Gastroesophageal sphincter (tissue), 4 donors: ENCODE data around the gene JAKMIP2. TPM values are rescaled to one million over a fixed set of nuclear protein-coding genes. Genes with fewer than 3 reads are reported as not detected.

ENCODE experiments used
- ATAC-seq: fragments of 150-250 bp; one replicate; pipeline ENCODE4 v1.9.1; 2016; ENCODE audit warnings: mild to moderate bottlenecking, moderate library complexity
- H3K27ac ChIP-seq, 4 donors: fragments of 200-600 bp; sonication (generic) in 3 of 4; 1 replicate in 3 of 4; 2 replicates in 1 of 4; pipeline ENCODE4 v1.5.1; 2016 to 2019
- H3K27me3 ChIP-seq: fragments of 200-600 bp; sonication (generic); one replicate; pipeline ENCODE4 v1.5.1; 2019
- H3K36me3 ChIP-seq, 2 donors: fragments of 200-600 bp; sonication (generic); one replicate each; pipeline ENCODE4 v1.5.1; 2019; ENCODE audit warnings: control low read depth in 1 of 2
- H3K4me1 ChIP-seq, 3 donors: fragments of 200-600 bp; sonication (generic); 1 replicate in 2 of 3; 2 replicates in 1 of 3; pipeline ENCODE4 v1.5.1; 2016 to 2019; ENCODE audit warnings: control low read depth in 2 of 3
- H3K4me3 ChIP-seq, 2 donors: fragments of 200-600 bp; sonication (generic); one replicate each; pipeline ENCODE4 v1.5.1; 2019; ENCODE audit warnings: mild to moderate bottlenecking in 1 of 2, moderate library complexity in 1 of 2
- H3K9me3 ChIP-seq, 3 donors: fragments of 200-600 bp; sonication (generic); one replicate each; pipeline ENCODE4 v1.5.1; 2017 to 2019; ENCODE audit warnings: control low read depth in 2 of 3
- CTCF ChIP-seq, 4 experiments: fragments of 200-600 bp in 2 of 4; fragments of 450-650 bp in 2 of 4; sonication (generic) in 1 of 4; IDR thresholded peaks; one replicate each; pipeline ENCODE4 v1.5.1; 2017 to 2019; ENCODE audit warnings: antibody characterized with exemption in 4 of 4, mild to moderate bottlenecking in 2 of 4, moderate library complexity in 2 of 4
- EP300 ChIP-seq: sonication (generic); formaldehyde crosslinking; IDR thresholded peaks from one replicate; pipeline ENCODE4 v1.6.1; 2017; ENCODE audit warnings: antibody characterized with exemption, mild to moderate bottlenecking
- POLR2A ChIP-seq, 2 donors: fragments of 450-650 bp; IDR thresholded peaks; one replicate each; pipeline ENCODE4 v1.6.1; 2017; ENCODE audit warnings: antibody characterized with exemption in 2 of 2, mild to moderate bottlenecking in 2 of 2, moderate library complexity in 1 of 2
- POLR2AphosphoS5 ChIP-seq: sonication (generic); formaldehyde crosslinking; IDR thresholded peaks from one replicate; pipeline ENCODE4 v1.6.1; 2017; ENCODE audit warnings: antibody characterized with exemption
- WGBS, 2 donors: methylation state at CpG; one replicate each; pipeline ENCODE4 v1.1.5; 2018; ENCODE audit warnings: low coverage in 1 of 2; 5-methylcytosine and 5-hydroxymethylcytosine counted together
- total RNA-seq, 4 donors: library from RNA; depleted of rRNA; stranded (reverse); fragments of >200 nt; gene quantifications; one replicate each; pipeline ENCODE4 v1.1.0, GENCODE V29; 2016

The JAKMIP2 gene
- total RNA-seq, 4 donors from 2014 or later, result 0.62 to 2.3 (median 0.79) TPM

DNA sequence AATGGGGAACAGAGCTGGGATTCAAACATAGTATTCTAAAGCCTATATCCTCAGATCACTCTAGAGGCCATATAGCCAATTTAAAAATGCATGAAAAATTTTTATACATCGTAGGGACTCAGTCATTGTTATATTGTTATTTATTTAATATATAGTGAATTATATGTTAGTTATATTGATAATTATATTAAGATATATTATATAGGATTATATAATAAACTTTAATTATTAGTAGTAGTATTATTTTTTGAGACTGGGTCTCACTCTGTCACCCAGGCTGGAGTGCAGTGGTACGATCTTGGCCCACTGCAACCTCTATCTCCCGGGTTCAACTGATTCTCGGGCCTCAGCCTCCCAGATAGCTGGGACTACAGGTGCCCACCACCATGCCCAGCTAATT, 206.9 kb downstream of the JAKMIP2 start:
- no peak overlapping the region for H3K27ac ChIP-seq
- TF ChIP-seq CTCF (IDR thresholded peaks at IDR 0.05), result no peak
- no peak for TF ChIP-seq EP300
- TF ChIP-seq POLR2AphosphoS5, result no peak
- no peak for TF ChIP-seq POLR2A (IDR thresholded peaks at IDR 0.05)
- H3K27me3 ChIP-seq, result no peaks in the 10 kb centered on the region
- H3K36me3 ChIP-seq, result no peaks in the 10 kb centered on the region
- peaks cover 0 to 4% (median 0%) of the 10 kb centered on the region in 3 donors for H3K9me3 ChIP-seq
- H3K4me3 ChIP-seq, result no peak overlapping the region
- no peak for ATAC-seq
- H3K4me1 ChIP-seq, result peaks cover 0 to 4% (median 0%) of the 10 kb centered on the region in 3 donors
- 87 to 94% methylated on average over 3 to 4 of the region's 4 CpGs for WGBS, 2 donors

DNA sequence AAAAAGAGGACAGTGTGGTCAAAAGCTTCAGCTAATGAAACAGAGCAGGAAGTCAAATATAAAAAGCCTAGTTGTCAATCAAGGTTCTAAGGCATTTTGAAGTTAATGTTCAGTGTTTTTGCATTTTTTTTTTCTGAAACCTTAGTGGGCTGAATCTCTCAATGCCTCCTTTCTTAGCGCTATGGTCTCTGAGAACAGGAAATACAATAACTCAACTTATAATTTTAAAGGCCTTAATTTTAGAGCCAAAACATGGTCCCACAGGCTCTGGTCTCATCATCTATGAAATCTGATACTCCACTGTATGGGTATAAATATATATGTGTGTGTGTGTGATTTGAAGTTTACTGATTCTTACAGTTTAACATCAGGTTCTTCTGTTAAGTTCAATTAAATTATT, 209.3 kb downstream of the JAKMIP2 start:
- 56 to 75% methylated on average over 1 of the region's 1 CpG for WGBS, 2 donors
- Histone ChIP-seq H3K27ac (no peak overlapping the region), H3K4me1 (peaks cover 0 to 4% (median 0%) of the 10 kb centered on the region in 3 donors), H3K9me3 (no peaks in the 10 kb centered on the region), H3K36me3 (no peaks in the 10 kb centered on the region), H3K27me3 (no peaks in the 10 kb centered on the region), H3K4me3 (no peak overlapping the region)
- no peak for ATAC-seq
- TF ChIP-seq POLR2A (IDR thresholded peaks at IDR 0.05) (no peak), CTCF (IDR thresholded peaks at IDR 0.05) (no peak), POLR2AphosphoS5 (no peak), EP300 (no peak)

- Histone ChIP-seq H3K4me1 (no peaks in the 10 kb centered on the region), H3K4me3 (no peak overlapping the region), H3K36me3 (no peaks in the 10 kb centered on the region), H3K9me3 (no peaks in the 10 kb centered on the region), H3K27me3 (no peaks in the 10 kb centered on the region), H3K27ac (no peak overlapping the region)
- WGBS, 2 donors, result 80 to 88% methylated on average over 8 of the region's 9 CpGs
- no peak for ATAC-seq
- TF ChIP-seq POLR2AphosphoS5 (no peak), POLR2A (IDR thresholded peaks at IDR 0.05) (no peak), CTCF (IDR thresholded peaks at IDR 0.05) (no peak), EP300 (no peak)
Observed at GRCh38 chr5:147568710-147569406, 213.7 kb downstream of the JAKMIP2 start.

DNA sequence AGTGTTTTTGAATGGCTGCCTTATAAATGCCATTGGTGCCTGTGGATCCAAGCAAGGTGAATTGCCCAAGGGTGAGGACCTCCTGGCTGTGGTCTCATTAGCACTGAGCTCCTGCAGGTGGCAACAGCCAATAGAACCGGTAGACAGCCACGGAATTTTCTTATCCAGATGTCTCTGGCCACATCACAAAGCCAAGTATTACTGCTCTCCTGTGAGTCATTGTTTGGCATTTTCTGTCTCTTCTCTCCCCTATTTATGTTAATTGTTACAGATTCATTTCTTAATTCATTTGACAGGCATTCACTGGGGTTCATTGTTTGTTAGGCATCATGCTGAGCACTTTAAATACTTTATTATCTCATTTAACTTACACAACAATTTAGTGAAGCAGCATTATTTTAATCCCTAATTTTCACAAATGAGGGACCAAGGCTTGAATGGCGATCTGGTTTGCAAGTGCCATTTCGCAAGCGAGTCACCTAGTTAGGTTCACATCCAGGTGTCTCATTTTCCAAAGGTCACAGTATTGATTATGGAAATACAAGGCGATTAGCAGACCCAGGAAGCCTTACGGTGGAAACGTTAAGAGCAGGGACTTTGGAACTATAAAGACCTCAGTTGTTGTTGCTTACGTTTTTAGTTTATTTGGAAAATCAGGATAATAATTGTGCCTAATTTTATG, 214.5 kb downstream of the JAKMIP2 start:
- no peak overlapping the region for H3K4me3 ChIP-seq
- TF ChIP-seq POLR2A (IDR thresholded peaks at IDR 0.05), result no peak
- no peaks in the 10 kb centered on the region for H3K27me3 ChIP-seq
- ATAC-seq, result no peak
- WGBS, 2 donors, result 74 to 77% methylated on average over 9 of the region's 9 CpGs
- H3K36me3 ChIP-seq, result no peaks in the 10 kb centered on the region
- H3K9me3 ChIP-seq, result no peaks in the 10 kb centered on the region
- no peak overlapping the region for H3K27ac ChIP-seq
- no peaks in the 10 kb centered on the region for H3K4me1 ChIP-seq

GRCh38 chr5:147565524-147565923, 217.0 kb downstream of the JAKMIP2 start:
- no peak for ATAC-seq
- Histone ChIP-seq H3K27me3 (no peaks in the 10 kb centered on the region), H3K27ac (no peak overlapping the region), H3K9me3 (no peaks in the 10 kb centered on the region), H3K36me3 (no peaks in the 10 kb centered on the region), H3K4me1 (no peaks in the 10 kb centered on the region), H3K4me3 (no peak overlapping the region)
- WGBS, 2 donors, result 87 to 100% methylated on average over 1 of the region's 1 CpG
- no peak for TF ChIP-seq POLR2A (IDR thresholded peaks at IDR 0.05)
- TF ChIP-seq CTCF (IDR thresholded peaks at IDR 0.05), result no peak
- no peak for TF ChIP-seq EP300
- TF ChIP-seq POLR2AphosphoS5, result no peak
